SK-N-SH (cell line): ENCODE data around the gene ADAP1. TPM values are rescaled to one million over a fixed set of nuclear protein-coding genes. Genes with fewer than 3 reads are reported as not detected.

Experiments
- CTCF ChIA-PET: fragments of 300-600, 350-600 bp; formaldehyde crosslinking; extraction: SDS; loops from one replicate; lab custom pipeline; 2021; lab: Yijun Ruan, JAX
- POLR2A ChIA-PET: fragments of 350-600 bp; sonication (Branson Sonifier 250); formaldehyde crosslinking; extraction: SDS; loops from one replicate; lab custom pipeline; 2020; ENCODE audit warnings: antibody characterized with exemption, inconsistent platforms; lab: Yijun Ruan, JAX
- DNase-seq: peaks from one replicate; pipeline ENCODE4 v3.0.0; 2012
- H2AFZ ChIP-seq: fragments of 200-600 bp; sonication (generic); 2 replicates; pipeline ENCODE4 v1.8.1; 2016; ENCODE audit warnings: antibody characterized with exemption, mild to moderate bottlenecking, low read depth
- H3F3A ChIP-seq: fragments of 200-600 bp; sonication (generic); replicated peaks from 2 replicates; pipeline ENCODE3; 2016; ENCODE audit warnings: antibody characterized with exemption, mild to moderate bottlenecking; ENCODE audit not compliant: insufficient read depth
- H3K27ac ChIP-seq, 2 experiments: fragments of 200-500 bp in 1 of 2; fragments of 200-600 bp in 1 of 2; sonication (Bioruptor generic) in 1 of 2; sonication (generic), shearing (Covaris generic) in 1 of 2; 2 replicates each; pipeline versions ENCODE4 v1.5.1 to v1.6.1; 2014 to 2016; ENCODE audit warnings: low read depth in 2 of 2, inconsistent platforms in 1 of 2, low read length in 1 of 2, mild to moderate bottlenecking in 1 of 2, mixed read lengths in 1 of 2
- H3K27me3 ChIP-seq: fragments of 200-600 bp; sonication (generic), shearing (Covaris generic); 2 replicates; pipeline ENCODE4 v1.6.1; 2016; ENCODE audit warnings: mixed run types; ENCODE audit not compliant: insufficient read depth
- H3K36me3 ChIP-seq, 2 experiments: fragments of 200-500 bp in 1 of 2; fragments of 200-600 bp in 1 of 2; sonication (Bioruptor generic) in 1 of 2; sonication (generic) in 1 of 2; replicated peaks in 1 of 2; 2 replicates each; pipeline versions ENCODE3 to v1.5.1; 2014 to 2016; ENCODE audit warnings: low read length in 1 of 2, mild to moderate bottlenecking in 1 of 2; ENCODE audit not compliant: insufficient read depth in 2 of 2, control insufficient read depth in 1 of 2
- H3K4me1 ChIP-seq, 2 experiments: fragments of 200-500 bp in 1 of 2; fragments of 200-600 bp in 1 of 2; sonication (Bioruptor generic) in 1 of 2; sonication (generic), shearing (Covaris generic) in 1 of 2; 2 replicates each; pipeline versions ENCODE4 v1.5.1 to v1.6.1; 2014 to 2016; ENCODE audit warnings: low read depth in 1 of 2, low read length in 1 of 2, mixed run types in 1 of 2; ENCODE audit not compliant: insufficient read depth in 2 of 2, control insufficient read depth in 1 of 2
- H3K4me2 ChIP-seq: fragments of 200-600 bp; sonication (generic), shearing (Covaris generic); 2 replicates; pipeline ENCODE4 v1.6.1; 2017; ENCODE audit warnings: mixed run types
- H3K4me3 ChIP-seq, 2 experiments: fragments of 200-500 bp in 1 of 2; fragments of 200-600 bp in 1 of 2; sonication (Bioruptor generic) in 1 of 2; sonication (generic), shearing (Covaris generic) in 1 of 2; 2 replicates each; pipeline versions ENCODE4 v1.5.1 to v1.8.1; 2014 to 2016; ENCODE audit warnings: low read depth in 2 of 2, inconsistent platforms in 1 of 2, low read length in 1 of 2, mild to moderate bottlenecking in 1 of 2, mixed read lengths in 1 of 2, moderate library complexity in 1 of 2
- H3K79me2 ChIP-seq: fragments of 200-600 bp; sonication (generic); 2 replicates; pipeline ENCODE4 v1.8.1; 2017; ENCODE audit warnings: mild to moderate bottlenecking; ENCODE audit not compliant: insufficient read depth
- H3K9ac ChIP-seq: fragments of 200-600 bp; sonication (generic); 2 replicates; pipeline ENCODE4 v1.6.1; 2017; ENCODE audit warnings: mixed run types
- H3K9me2 ChIP-seq: fragments of 200-600 bp; sonication (generic); 2 replicates; pipeline ENCODE4 v1.6.1; 2017; ENCODE audit warnings: mixed run types
- H3K9me3 ChIP-seq: fragments of 200-600 bp; sonication (generic); 2 replicates; pipeline ENCODE4 v1.6.1; 2017; ENCODE audit warnings: mixed run types, mild to moderate bottlenecking, moderate library complexity
- H4K20me1 ChIP-seq: fragments of 200-600 bp; sonication (generic); 2 replicates; pipeline ENCODE4 v1.6.1; 2017; ENCODE audit warnings: mild to moderate bottlenecking, mixed run types; ENCODE audit not compliant: insufficient read depth
- ELF1 ChIP-seq: IDR thresholded peaks from 2 replicates; pipeline ENCODE4 v1.4.0; 2012
- FOSL2 ChIP-seq: IDR thresholded peaks from 2 replicates; pipeline ENCODE4 v1.4.0; 2012; ENCODE audit warnings: low read depth, mild to moderate bottlenecking, moderate library complexity, borderline replicate concordance
- MEF2A ChIP-seq: IDR thresholded peaks from 2 replicates; pipeline ENCODE4 v1.4.0; 2012; ENCODE audit warnings: low read depth, borderline replicate concordance
- MXI1 ChIP-seq: IDR thresholded peaks from 2 replicates; pipeline ENCODE4 v1.6.1; 2012; ENCODE audit warnings: mild to moderate bottlenecking, low read depth, low read length, improper control_type of control experiment
- NFIC ChIP-seq: IDR thresholded peaks from 2 replicates; pipeline ENCODE4 v1.4.0; 2012; ENCODE audit warnings: borderline replicate concordance
- YY1 ChIP-seq: IDR thresholded peaks from 2 replicates; pipeline ENCODE4 v1.4.0; 2012; ENCODE audit warnings: low read depth, mild to moderate bottlenecking
- WGBS: methylation state at CpG from one replicate; pipeline ENCODE4 v1.1.6; 2017; ENCODE audit warnings: low lambda C conversion rate; 5-methylcytosine and 5-hydroxymethylcytosine counted together
- polyA plus RNA-seq, 3 experiments: library from polyadenylated mRNA; depleted of rRNA; stranded (reverse); fragments of >200 nt; gene quantifications; 2 replicates each; pipeline ENCODE4 v1.2.3, GENCODE V29; 2012
- TF ChIP-seq, protein P1 (sequence below): IDR thresholded peaks from 2 replicates; pipeline ENCODE4 v1.6.1; 2012; ENCODE audit warnings: mild to moderate bottlenecking, low read depth, low read length, moderate library complexity

The ADAP1 gene
- polyA plus RNA-seq, 1 of the 3 experiments (the other 2 are of a cell fraction) = 3.2 TPM

DNA sequence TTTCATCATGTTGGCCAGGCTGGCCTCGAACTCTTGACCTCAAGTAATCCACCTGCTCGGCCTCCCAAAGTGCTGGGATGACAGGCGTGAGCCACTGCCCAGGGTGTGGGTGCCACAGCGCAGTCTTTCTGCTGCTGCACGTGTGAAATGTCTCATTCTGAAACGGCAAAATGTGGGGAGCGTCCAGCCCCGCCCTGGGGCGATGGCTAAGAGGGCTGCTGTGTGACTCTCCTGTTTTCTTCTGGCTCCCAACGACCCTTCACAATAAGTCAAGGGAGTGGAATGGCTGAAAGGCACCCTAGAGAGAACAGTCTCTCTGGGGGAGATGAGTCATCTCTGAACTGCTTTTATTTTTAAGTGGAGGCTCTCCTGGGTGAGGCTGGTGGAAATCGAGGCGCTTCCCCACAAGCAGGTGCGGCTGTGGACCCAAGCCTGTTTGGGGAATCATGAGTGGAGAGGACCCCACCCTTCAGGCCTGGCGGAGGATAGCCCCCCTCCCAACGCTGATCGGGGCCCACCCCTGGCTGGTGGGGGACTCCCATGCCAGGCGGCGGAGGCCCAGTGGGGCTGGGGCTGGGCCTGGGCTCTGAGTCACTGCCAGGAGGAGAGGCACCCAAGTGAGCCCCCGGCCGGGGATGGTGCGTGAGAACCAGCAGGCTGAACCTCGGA is 18.0 kb downstream of the ADAP1 start:
- H3K4me2 ChIP-seq = 0 out of 2 replicates have a peak overlapping the region, but pooled peaks have one; percentile 4
- no peaks in the 10 kb centered on the region for H3K9me2 ChIP-seq
- WGBS = 72% methylated on average over 13 of the region's 22 CpGs

GRCh38 chr7:935874-936385 is 18.6 kb downstream of the ADAP1 start:
- 94% methylated on average over 28 of the region's 28 CpGs for WGBS
- Histone ChIP-seq H3K27me3 (no peaks in the 10 kb centered on the region), H3K9ac (no peak overlapping the region), H2AFZ (no peak overlapping the region), H3K4me3 (no peak overlapping the region), H3K79me2 (no peaks in the 10 kb centered on the region), H3K9me2 (no peaks in the 10 kb centered on the region), H3K36me3 (no peaks in the 10 kb centered on the region), H3K27ac (no peak overlapping the region), H3K4me1 (0 out of 4 replicates have a peak, but pooled peaks cover 0 to 5% of the 10 kb centered on the region in 2 experiments), H3F3A (peaks cover 2% of the 10 kb centered on the region), H3K4me2 (no peak overlapping the region), H3K9me3 (peaks cover 5% of the 10 kb centered on the region; the same call in 1 of the 2 replicates), H4K20me1 (no peaks in the 10 kb centered on the region)
- CTCF ChIA-PET = interaction anchor here (1.1 kb wide), 1 partner anchor 257 kb away, joined by 3 read pairs; no protein-coding TSS in a partner anchor
- DNase-seq = no peak
- POLR2A ChIA-PET = no interaction called here
- TF ChIP-seq MEF2A (no peak), NFIC (no peak), ELF1 (no peak), YY1 (no peak), MXI1 (no peak)

More for the DNA sequence above, 18.0 kb downstream of the ADAP1 start:
- H2AFZ ChIP-seq = no peak overlapping the region
- DNase-seq = no peak
- TF ChIP-seq, protein P1, sequence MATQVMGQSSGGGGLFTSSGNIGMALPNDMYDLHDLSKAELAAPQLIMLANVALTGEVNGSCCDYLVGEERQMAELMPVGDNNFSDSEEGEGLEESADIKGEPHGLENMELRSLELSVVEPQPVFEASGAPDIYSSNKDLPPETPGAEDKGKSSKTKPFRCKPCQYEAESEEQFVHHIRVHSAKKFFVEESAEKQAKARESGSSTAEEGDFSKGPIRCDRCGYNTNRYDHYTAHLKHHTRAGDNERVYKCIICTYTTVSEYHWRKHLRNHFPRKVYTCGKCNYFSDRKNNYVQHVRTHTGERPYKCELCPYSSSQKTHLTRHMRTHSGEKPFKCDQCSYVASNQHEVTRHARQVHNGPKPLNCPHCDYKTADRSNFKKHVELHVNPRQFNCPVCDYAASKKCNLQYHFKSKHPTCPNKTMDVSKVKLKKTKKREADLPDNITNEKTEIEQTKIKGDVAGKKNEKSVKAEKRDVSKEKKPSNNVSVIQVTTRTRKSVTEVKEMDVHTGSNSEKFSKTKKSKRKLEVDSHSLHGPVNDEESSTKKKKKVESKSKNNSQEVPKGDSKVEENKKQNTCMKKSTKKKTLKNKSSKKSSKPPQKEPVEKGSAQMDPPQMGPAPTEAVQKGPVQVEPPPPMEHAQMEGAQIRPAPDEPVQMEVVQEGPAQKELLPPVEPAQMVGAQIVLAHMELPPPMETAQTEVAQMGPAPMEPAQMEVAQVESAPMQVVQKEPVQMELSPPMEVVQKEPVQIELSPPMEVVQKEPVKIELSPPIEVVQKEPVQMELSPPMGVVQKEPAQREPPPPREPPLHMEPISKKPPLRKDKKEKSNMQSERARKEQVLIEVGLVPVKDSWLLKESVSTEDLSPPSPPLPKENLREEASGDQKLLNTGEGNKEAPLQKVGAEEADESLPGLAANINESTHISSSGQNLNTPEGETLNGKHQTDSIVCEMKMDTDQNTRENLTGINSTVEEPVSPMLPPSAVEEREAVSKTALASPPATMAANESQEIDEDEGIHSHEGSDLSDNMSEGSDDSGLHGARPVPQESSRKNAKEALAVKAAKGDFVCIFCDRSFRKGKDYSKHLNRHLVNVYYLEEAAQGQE = no peak
- TF ChIP-seq FOSL2 = peak; percentile 75
- no peaks in the 10 kb centered on the region for H3K79me2 ChIP-seq
- no peak overlapping the region for H3K27ac ChIP-seq
- H3K36me3 ChIP-seq = no peaks in the 10 kb centered on the region
- POLR2A ChIA-PET = no interaction called here
- CTCF ChIA-PET = no interaction called here
- H3K9ac ChIP-seq = no peak overlapping the region
- H3F3A ChIP-seq = peaks cover 8% of the 10 kb centered on the region
- H3K4me3 ChIP-seq = no peak overlapping the region
- H4K20me1 ChIP-seq = no peaks in the 10 kb centered on the region
- 0 out of 4 replicates have a peak, but pooled peaks cover 0 to 5% of the 10 kb centered on the region in 2 experiments for H3K4me1 ChIP-seq
- no peaks in the 10 kb centered on the region for H3K27me3 ChIP-seq
- H3K9me3 ChIP-seq = peaks cover 5% of the 10 kb centered on the region; the same call in 1 of the 2 replicates
